ENCODE results near the gene CYSRT1.
"Not testable (repeated sequence)": the region's sequence is repeated elsewhere in the genome, so short reads cannot be mapped to it uniquely, and the experiment has no call there.

CYSRT1 gene

GRCh38 chr9:137237759-137238726 is 13.1 kb downstream of the CYSRT1 start:
- peak in 1 of 5 donors; percentile 1 for DNase-seq

- not testable (repeated sequence) for DNase-seq
Measured at GRCh38 chr9:137239541-137240200, 14.7 kb downstream of the CYSRT1 start.

- peak; percentile 50 to 70 (median 59) for DNase-seq
Measured at GRCh38 chr9:137240318-137240840, 15.4 kb downstream of the CYSRT1 start.

- peak; percentile 93 to 100 (median 95) for DNase-seq
Measured at GRCh38 chr9:137240841-137241489, 16.0 kb downstream of the CYSRT1 start, which contains the start of gene TUBB4B. TUBB4B (plus strand) TSS chr9:137241287; CDS start chr9:137241361, 74 bp downstream.

GRCh38 chr9:137241490-137242268 is 16.7 kb downstream of the CYSRT1 start:
- DNase-seq: peak; percentile 45 to 69 (median 55)

GRCh38 chr9:137242269-137243203 is 17.6 kb downstream of the CYSRT1 start:
- no peak for DNase-seq

GRCh38 chr9:137243266-137243625 is 18.3 kb downstream of the CYSRT1 start:
- not testable (repeated sequence) for DNase-seq

- DNase-seq: peak in 1 of 5 donors; percentile 26
Measured at GRCh38 chr9:137243626-137244485, 18.9 kb downstream of the CYSRT1 start.

GRCh38 chr9:137244486-137245449 is 19.8 kb downstream of the CYSRT1 start:
- DNase-seq: no peak

- no peak for DNase-seq
Measured at GRCh38 chr9:137245450-137246421, 20.8 kb downstream of the CYSRT1 start.

- no peak for DNase-seq
Measured at GRCh38 chr9:137247135-137247915, 22.4 kb downstream of the CYSRT1 start.

- DNase-seq: no peak
Measured at GRCh38 chr9:137247916-137248175, 22.9 kb downstream of the CYSRT1 start.

- no peak for DNase-seq
Measured at GRCh38 chr9:137250329-137251193, 25.6 kb downstream of the CYSRT1 start.

- no peak for DNase-seq
Measured at GRCh38 chr9:137251194-137251461, 26.2 kb downstream of the CYSRT1 start, which contains the start of gene STPG3. STPG3 (plus strand) TSS chr9:137251286; CDS start chr9:137251287, 1 bp downstream.

GRCh38 chr9:137251490-137252268 is 26.7 kb downstream of the CYSRT1 start:
- DNase-seq: no peak

Measured in T-helper 1 cell (primary cell).